ENCODE results near the gene TRPC6. TPM values are rescaled to one million over a fixed set of nuclear protein-coding genes. Genes with fewer than 3 reads are reported as not detected.
A peak's percentile ranks its signal among the peaks of the same experiment; 100 is the strongest.

Gene TRPC6
- total RNA-seq, 4 donors from 2014 or later: 55.5 to 77.3 (median 65.8) TPM

- Histone ChIP-seq H3K4me3 (no peak overlapping the region), H3K27me3 (no peaks in the 10 kb centered on the region), H3K9me3 (no peaks in the 10 kb centered on the region), H3K4me1 (peaks cover 0 to 8% (median 2%) of the 10 kb centered on the region in 4 donors), H3K36me3 (peaks cover 0 to 30% (median 8%) of the 10 kb centered on the region in 4 donors), H3K27ac (replicated peaks in 1 of 4) (no peak overlapping the region)
- intact Hi-C loops (cut with DNase I): no loop called here
- DNase-seq (ENCODE audit: extremely low spot score): no peak
- 81% methylated on average over 2 of the region's 2 CpGs for WGBS
- no peak for TF ChIP-seq POLR2AphosphoS5 (IDR thresholded peaks at IDR 0.05)
- TF ChIP-seq POLR2A (IDR thresholded peaks at IDR 0.05; ENCODE audit: low read depth): no peak
- TF ChIP-seq, protein P1, sequence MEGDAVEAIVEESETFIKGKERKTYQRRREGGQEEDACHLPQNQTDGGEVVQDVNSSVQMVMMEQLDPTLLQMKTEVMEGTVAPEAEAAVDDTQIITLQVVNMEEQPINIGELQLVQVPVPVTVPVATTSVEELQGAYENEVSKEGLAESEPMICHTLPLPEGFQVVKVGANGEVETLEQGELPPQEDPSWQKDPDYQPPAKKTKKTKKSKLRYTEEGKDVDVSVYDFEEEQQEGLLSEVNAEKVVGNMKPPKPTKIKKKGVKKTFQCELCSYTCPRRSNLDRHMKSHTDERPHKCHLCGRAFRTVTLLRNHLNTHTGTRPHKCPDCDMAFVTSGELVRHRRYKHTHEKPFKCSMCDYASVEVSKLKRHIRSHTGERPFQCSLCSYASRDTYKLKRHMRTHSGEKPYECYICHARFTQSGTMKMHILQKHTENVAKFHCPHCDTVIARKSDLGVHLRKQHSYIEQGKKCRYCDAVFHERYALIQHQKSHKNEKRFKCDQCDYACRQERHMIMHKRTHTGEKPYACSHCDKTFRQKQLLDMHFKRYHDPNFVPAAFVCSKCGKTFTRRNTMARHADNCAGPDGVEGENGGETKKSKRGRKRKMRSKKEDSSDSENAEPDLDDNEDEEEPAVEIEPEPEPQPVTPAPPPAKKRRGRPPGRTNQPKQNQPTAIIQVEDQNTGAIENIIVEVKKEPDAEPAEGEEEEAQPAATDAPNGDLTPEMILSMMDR (IDR thresholded peaks at IDR 0.05): no peak
- TF ChIP-seq EP300 (IDR thresholded peaks at IDR 0.05): no peak
Observed at GRCh38 chr11:101453682-101454081, 130.1 kb downstream of the TRPC6 start.

DNA sequence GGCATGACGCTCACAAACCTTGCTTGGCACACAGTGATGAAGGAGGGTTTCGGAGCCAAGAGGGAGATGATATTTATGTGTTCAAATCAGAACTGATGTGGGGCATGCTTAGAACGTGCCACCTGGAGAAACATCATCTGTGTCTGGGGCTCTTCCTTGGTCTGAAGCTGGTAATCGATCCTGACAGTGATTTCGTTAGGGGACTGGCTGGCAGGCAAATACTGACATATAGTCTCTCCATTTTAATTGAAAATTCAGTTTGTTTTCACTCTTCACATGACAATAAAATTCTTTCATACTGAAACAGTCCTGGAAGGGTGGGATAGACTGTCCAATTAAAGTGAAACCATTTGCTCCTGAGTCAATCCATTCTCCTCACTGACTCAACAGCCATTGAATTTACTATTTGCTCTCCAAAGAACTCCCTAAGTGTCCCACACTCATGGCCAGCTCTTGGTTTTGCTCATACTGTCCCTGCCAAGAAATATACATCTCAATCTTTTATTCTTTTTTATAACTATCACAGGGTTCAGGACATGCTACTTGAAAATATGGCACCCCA lies 134.8 kb downstream of the TRPC6 start:
- no peak for DNase-seq (ENCODE audit: extremely low spot score)
- no peak overlapping the region for H3K4me3 ChIP-seq
- TF ChIP-seq, protein P1 (IDR thresholded peaks at IDR 0.05): no peak
- TF ChIP-seq POLR2AphosphoS5 (IDR thresholded peaks at IDR 0.05) (no peak), EP300 (IDR thresholded peaks at IDR 0.05) (no peak), POLR2A (IDR thresholded peaks at IDR 0.05; ENCODE audit: low read depth) (no peak)
- intact Hi-C loops (cut with DNase I): no loop called here
- no peak overlapping the region for H3K27ac ChIP-seq (replicated peaks in 1 of 4)
- no peaks in the 10 kb centered on the region for H3K27me3 ChIP-seq
- H3K9me3 ChIP-seq: no peaks in the 10 kb centered on the region
- peaks cover 8 to 27% (median 14%) of the 10 kb centered on the region in 4 donors for H3K4me1 ChIP-seq
- H3K36me3 ChIP-seq: peaks cover 0 to 30% (median 8%) of the 10 kb centered on the region in 4 donors
- WGBS: 81% methylated on average over 5 of the region's 5 CpGs

DNA sequence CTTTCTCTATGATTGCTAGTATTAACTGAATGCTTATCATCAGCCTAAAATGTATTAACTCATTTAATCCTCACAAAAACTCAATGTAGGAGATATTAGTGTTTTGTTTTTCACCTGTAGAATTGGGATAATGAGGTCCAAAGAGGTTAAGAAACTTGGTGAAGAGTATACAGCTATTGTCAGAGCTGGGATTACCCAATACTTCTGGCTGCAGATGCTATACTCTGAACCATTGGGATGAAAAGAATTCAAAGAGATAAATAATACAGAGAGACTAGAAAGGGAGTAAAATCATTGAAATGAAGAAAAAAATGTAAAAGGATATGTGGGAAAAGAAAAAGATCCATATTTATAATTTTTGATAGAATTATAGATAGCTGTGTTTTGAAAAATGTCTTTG lies 137.1 kb downstream of the TRPC6 start:
- H3K9me3 ChIP-seq: no peaks in the 10 kb centered on the region
- H3K27ac ChIP-seq (replicated peaks in 1 of 4): peak overlapping the region in 1 of 4 donors; percentile 42
- H3K4me3 ChIP-seq: no peak overlapping the region
- TF ChIP-seq EP300 (IDR thresholded peaks at IDR 0.05) (no peak), POLR2A (IDR thresholded peaks at IDR 0.05; ENCODE audit: low read depth) (no peak), POLR2AphosphoS5 (IDR thresholded peaks at IDR 0.05) (no peak)
- TF ChIP-seq, protein P1 (IDR thresholded peaks at IDR 0.05): no peak
- H3K4me1 ChIP-seq: peaks cover 12 to 45% (median 32%) of the 10 kb centered on the region in 4 donors
- no peak for DNase-seq (ENCODE audit: extremely low spot score)
- no peaks in the 10 kb centered on the region for H3K27me3 ChIP-seq
- intact Hi-C loops (cut with DNase I): no loop called here
- peaks cover 0 to 9% (median 0%) of the 10 kb centered on the region in 4 donors for H3K36me3 ChIP-seq

GRCh38 chr11:101446238-101446637 lies 137.6 kb downstream of the TRPC6 start:
- TF ChIP-seq, protein P1 (IDR thresholded peaks at IDR 0.05): no peak
- TF ChIP-seq POLR2AphosphoS5 (IDR thresholded peaks at IDR 0.05): peak in 1 of 2 donors; percentile 62
- no peak overlapping the region for H3K4me3 ChIP-seq
- peaks cover 0 to 7% (median 0%) of the 10 kb centered on the region in 4 donors for H3K36me3 ChIP-seq
- no peaks in the 10 kb centered on the region for H3K27me3 ChIP-seq
- no peak for DNase-seq (ENCODE audit: extremely low spot score)
- H3K27ac ChIP-seq (replicated peaks in 1 of 4): peak overlapping the region in 1 of 4 donors; percentile 42
- H3K4me1 ChIP-seq: peaks cover 12 to 49% (median 35%) of the 10 kb centered on the region in 4 donors
- H3K9me3 ChIP-seq: no peaks in the 10 kb centered on the region
- intact Hi-C loops (cut with DNase I): no loop called here
- 67% methylated on average over 1 of the region's 1 CpG for WGBS

GRCh38 chr11:101445761-101446160 lies 138.0 kb downstream of the TRPC6 start:
- Histone ChIP-seq H3K27me3 (no peaks in the 10 kb centered on the region), H3K36me3 (peaks cover 0 to 7% (median 0%) of the 10 kb centered on the region in 4 donors), H3K9me3 (no peaks in the 10 kb centered on the region), H3K4me3 (no peak overlapping the region), H3K27ac (replicated peaks in 1 of 4) (peak overlapping the region in 1 of 4 donors; percentile 23), H3K4me1 (peaks cover 12 to 49% (median 35%) of the 10 kb centered on the region in 4 donors)
- DNase-seq (ENCODE audit: extremely low spot score): no peak
- intact Hi-C loops (cut with DNase I): no loop called here
- TF ChIP-seq EP300 (IDR thresholded peaks at IDR 0.05) (no peak), POLR2AphosphoS5 (IDR thresholded peaks at IDR 0.05) (no peak), POLR2A (IDR thresholded peaks at IDR 0.05; ENCODE audit: low read depth) (no peak)
- TF ChIP-seq, protein P1 (IDR thresholded peaks at IDR 0.05): no peak

Measured in esophagus muscularis mucosa (tissue), 4 donors.